K562 (cell line): ENCODE measurements around the gene C2orf42. TPM values are rescaled to one million over a fixed set of nuclear protein-coding genes. Genes with fewer than 3 reads are reported as not detected.

Experiments
- ATAC-seq: fragments of 200-7000 bp; cut with Tn5 transposase; 3 replicates; pipeline ENCODE4 v1.9.1; 2020; ENCODE audit warnings: moderate library complexity
- BruUV-seq: library from RNA; stranded (reverse); fragments of 400-500 nt; replicated peaks from 2 replicates; lab custom pipeline; 2021; lab: Mats Ljungman, UMichigan
- CTCF ChIA-PET: fragments of 300-600 bp; formaldehyde crosslinking; extraction: SDS; loops from one replicate; lab custom pipeline; 2021; ENCODE audit warnings: low intra/inter-chr PET ratio; lab: Yijun Ruan, JAX
- POLR2A ChIA-PET: fragments of 300-600, 350-650 bp; sonication (Branson Sonifier 250); formaldehyde crosslinking; extraction: SDS; loops from one replicate; lab custom pipeline; 2021; ENCODE audit warnings: antibody characterized with exemption, inconsistent platforms; lab: Yijun Ruan, JAX
- DNase-seq, 4 experiments: peaks; one replicate each; pipeline versions ENCODE4 v3.0.0 to v3.0.0-alpha.2; 2011 to 2018; ENCODE audit warnings: low spot score in 3 of 4, mixed read lengths in 3 of 4; ENCODE audit errors: extremely low read depth in 1 of 4
- FAIRE-seq: peaks from 2 replicates; lab custom pipeline; 2011; peaks lifted over from hg19 to GRCh38; lab: Jason Lieb, UNC
- H2AFZ ChIP-seq: 2 replicates; pipeline ENCODE4 v1.6.0; 2011; ENCODE audit warnings: low read depth, low read length, control low read depth, inconsistent platforms
- H3K27ac ChIP-seq: fragments of 200-600 bp; 3 replicates; pipeline ENCODE4 v1.8.0; 2011; ENCODE audit warnings: low read depth, mild to moderate bottlenecking, control low read depth, inconsistent platforms, low read length, moderate library complexity, mixed read lengths; ENCODE audit errors: extremely low read depth
- H3K27me3 ChIP-seq, 2 experiments: fragments of 300-600 bp in 1 of 2; 2 replicates in 1 of 2; 3 replicates in 1 of 2; pipeline versions ENCODE4 v1.6.0 to v1.8.0; 2011; ENCODE audit warnings: inconsistent platforms in 2 of 2, low read length in 2 of 2, mild to moderate bottlenecking in 1 of 2, mixed read lengths in 1 of 2, moderate library complexity in 1 of 2; ENCODE audit not compliant: control insufficient read depth in 2 of 2, insufficient read depth in 2 of 2
- H3K36me3 ChIP-seq: fragments of 300-600 bp; 3 replicates; pipeline ENCODE4 v1.8.0; 2011; ENCODE audit warnings: mild to moderate bottlenecking, low read length, inconsistent platforms; ENCODE audit not compliant: control insufficient read depth, insufficient read depth
- H3K4me1 ChIP-seq, 2 experiments: fragments of 200-600 bp in 1 of 2; replicated peaks in 1 of 2; 2 replicates in 1 of 2; 3 replicates in 1 of 2; pipeline versions ENCODE4 v1.5.1 to v1.8.0; 2011; ENCODE audit warnings: inconsistent platforms in 2 of 2, low read length in 2 of 2, mild to moderate bottlenecking in 1 of 2, mixed read lengths in 1 of 2, moderate library complexity in 1 of 2; ENCODE audit not compliant: control insufficient read depth in 2 of 2, insufficient read depth in 2 of 2
- H3K4me2 ChIP-seq: 2 replicates; pipeline ENCODE4 v1.6.1; 2011; ENCODE audit warnings: low read length, control low read depth, inconsistent platforms, mixed read lengths; ENCODE audit not compliant: insufficient read depth
- H3K4me3 ChIP-seq: fragments of 200-600 bp; sonication (generic), shearing (Covaris generic); 2 replicates; pipeline ENCODE4 v1.5.1; 2016; ENCODE audit warnings: control low read depth, inconsistent platforms
- H3K79me2 ChIP-seq: fragments of 200-600 bp; 3 replicates; pipeline ENCODE4 v1.8.0; 2011; ENCODE audit warnings: low read length, inconsistent platforms; ENCODE audit not compliant: control insufficient read depth, insufficient read depth
- H3K9ac ChIP-seq, 2 experiments: 2 replicates each; pipeline versions ENCODE4 v1.6.0 to v1.6.1; 2011; ENCODE audit warnings: low read depth in 2 of 2, low read length in 2 of 2, control low read depth in 1 of 2, inconsistent platforms in 1 of 2, mild to moderate bottlenecking in 1 of 2, mixed read lengths in 1 of 2; ENCODE audit not compliant: insufficient read depth in 1 of 2
- H3K9me1 ChIP-seq: one replicate; pipeline ENCODE4 v1.6.0; 2011; ENCODE audit warnings: inconsistent platforms, mild to moderate bottlenecking, low read length, moderate library complexity; ENCODE audit not compliant: control insufficient read depth, insufficient read depth
- H3K9me3 ChIP-seq: replicated peaks from 2 replicates; pipeline ENCODE4 v1.5.1; 2011; ENCODE audit warnings: low read depth, low read length, inconsistent platforms; ENCODE audit not compliant: control insufficient read depth, insufficient read depth
- H4K20me1 ChIP-seq: replicated peaks from 2 replicates; pipeline ENCODE4 v1.6.1; 2011; ENCODE audit warnings: low read length, inconsistent platforms, mixed read lengths; ENCODE audit not compliant: control insufficient read depth, insufficient read depth
- ATF3 ChIP-seq, 2 experiments: fragments of 450-650 bp in 1 of 2; sonication (generic) in 1 of 2; formaldehyde crosslinking in 1 of 2; IDR thresholded peaks in 1 of 2; conservative IDR thresholded peaks in 1 of 2; 2 replicates each; pipeline versions ENCODE4 v1.6.1 to v1.8.1; 2016 to 2023; ENCODE audit warnings: mild to moderate bottlenecking in 2 of 2, moderate library complexity in 2 of 2, inconsistent platforms in 1 of 2, missing genetic modification reagents in 1 of 2
- POLR2AphosphoS2 ChIP-seq: IDR thresholded peaks from 2 replicates; pipeline ENCODE4 v1.6.1; 2012; ENCODE audit warnings: low read length, improper control_type of control experiment
- WGBS: fragments of 100-300 bp; shearing (Covaris generic); methylation state at CpG from one replicate; pipeline ENCODE4 v1.1.6; 2016; ENCODE audit warnings: low coverage, mixed read lengths; ENCODE audit not compliant: insufficient coverage; ENCODE audit errors: missing lambda C conversion rate; 5-methylcytosine and 5-hydroxymethylcytosine counted together
- in situ Hi-C: fragments of 300-500 bp; cut with MboI; formaldehyde crosslinking; loops from 4 replicates; pipeline ENCODE4 v1.15.0; 2018; ENCODE audit warnings: inconsistent platforms, mixed read lengths
- intact Hi-C: fragments of 100-400 bp; cut with micrococcal nuclease; formaldehyde crosslinking; loops from 2 replicates; pipeline ENCODE4 v1.14.2; 2022
- polyA plus RNA-seq, 8 experiments: library from polyadenylated mRNA; depleted of rRNA in 4 of 8; stranded (reverse) in 5 of 8; unstranded in 3 of 8; fragments of >200 nt; fragmentation: Nextera tagmentation in 2 of 8; fragmentation: Illumina TruSeq in 1 of 8; extraction: Ambion mirVana in 2 of 8; extraction: Trizol in 1 of 8; gene quantifications; 2 replicates each; pipeline versions ENCODE4 v1.2.1 to v1.2.3, GENCODE V29; 2011 to 2014; ENCODE audit warnings: inconsistent platforms in 1 of 8, missing spikeins in 1 of 8
- total RNA-seq, 7 experiments: library from RNA; depleted of rRNA in 6 of 7; stranded (reverse); fragments of >200 nt in 6 of 7; fragmentation: Illumina TruSeq in 2 of 7; extraction: Trizol in 2 of 7; gene quantifications; 2 replicates each; pipeline versions ENCODE4 v1.2.1 to v1.2.3, GENCODE V29; 2011 to 2021; ENCODE audit warnings: low replicate concordance in 1 of 7

Gene C2orf42
- total and polyA plus RNA-seq, 9 of the 15 experiments (the other 6 are each of a cell fraction or from before 2014, with no cell fraction given), result 4.6 to 10.9 (median 7.5) TPM

DNA sequence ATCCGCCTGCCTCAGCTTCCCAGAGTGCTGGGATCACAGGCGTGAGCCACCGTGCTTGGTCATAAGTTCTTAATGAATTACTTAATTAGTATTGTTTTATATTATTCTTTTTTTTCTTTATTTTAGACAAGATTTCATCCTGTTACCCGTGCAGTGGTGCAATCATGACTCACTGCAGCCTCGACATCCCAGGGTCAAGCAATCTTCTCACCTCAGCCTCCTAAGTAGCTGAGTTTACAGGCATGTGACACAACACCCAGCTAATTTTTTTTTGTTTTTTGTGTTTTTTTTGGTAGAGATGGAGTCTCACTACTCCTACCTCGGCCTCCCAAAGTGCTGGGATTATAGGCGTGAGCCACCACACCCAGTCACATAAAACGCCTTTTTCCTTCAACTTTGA, 17.3 kb downstream of the C2orf42 start:
- no peaks in the 10 kb centered on the region for H3K79me2 ChIP-seq
- H2AFZ ChIP-seq, result no peak overlapping the region
- no TSS peak for BruUV-seq
- H3K9me3 ChIP-seq, result no peaks in the 10 kb centered on the region
- POLR2A ChIA-PET, result interaction anchor here (0.6 to 1.4 kb wide), 5 partner anchors 9 to 591 kb away, joined by 3 to 7 read pairs (median 3); partner anchors contain the start of gene C2orf42
- no peak overlapping the region for H3K4me3 ChIP-seq
- peaks cover 29% of the 10 kb centered on the region for H3K36me3 ChIP-seq
- ATAC-seq (no peak), DNase-seq (no peak), FAIRE-seq (no peak)
- 74% methylated on average over 8 of the region's 8 CpGs for WGBS
- no peaks in the 10 kb centered on the region for H3K9me1 ChIP-seq
- CTCF ChIA-PET, result no interaction called here
- H3K4me2 ChIP-seq, result no peak overlapping the region
- no peaks in the 10 kb centered on the region for H3K27me3 ChIP-seq
- H3K4me1 ChIP-seq, result peaks cover 8 to 10% of the 10 kb centered on the region in 2 experiments; a peak in 4 of 5 replicates
- H3K9ac ChIP-seq, result no peak overlapping the region
- TF ChIP-seq POLR2AphosphoS2 (no peak), ATF3 (IDR thresholded peaks at IDR 0.05) (peak; percentile 33; the same call in 1 of the 2 replicates), ATF3 (CRISPR knock-in tag; conservative IDR thresholded peaks at IDR 0.05) (no peak)
- TF ChIP-seq, all 486 proteins: peak for 1
- Histone ChIP-seq H3K27ac (no peak overlapping the region), H4K20me1 (no peaks in the 10 kb centered on the region)
- intact Hi-C loops (no loop called here), in situ Hi-C loops (no loop called here)
